ENCODE results near the gene GARNL3. TPM values are rescaled to one million over a fixed set of nuclear protein-coding genes. Genes with fewer than 3 reads are reported as not detected.

GARNL3 gene
- total and polyA plus RNA-seq, 2 of the 13 experiments (the other 11 are each of a cell fraction or from before 2014, with no cell fraction given): 3.9 to 11.0 TPM

DNA sequence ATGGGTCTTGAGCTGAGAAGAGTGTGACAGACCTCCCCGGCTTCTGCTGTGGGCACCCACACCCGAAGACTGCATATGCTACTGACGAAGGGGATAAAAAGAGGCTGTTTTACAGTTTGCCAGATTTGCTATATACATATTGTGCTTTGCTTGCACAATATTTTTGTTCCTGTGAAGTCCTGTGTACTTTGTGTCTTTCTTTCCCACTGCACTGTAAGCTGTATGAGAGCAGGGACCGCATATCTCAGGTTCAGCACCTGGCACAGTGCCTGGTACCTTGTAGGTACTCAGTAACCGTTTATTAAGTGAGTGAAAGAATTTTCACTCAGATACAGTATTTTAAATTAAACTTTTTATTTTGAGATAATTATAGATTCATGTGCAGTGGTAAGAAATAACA is 8.2 kb upstream of the GARNL3 start:
- no peaks in the 10 kb centered on the region for H3K79me2 ChIP-seq (ENCODE audit: insufficient read depth, low read length)
- no peak overlapping the region for H3K27ac ChIP-seq (ENCODE audit: extremely low read length, insufficient read depth, low read length)
- POLR2A ChIA-PET: no interaction called here
- no peaks in the 10 kb centered on the region for H3K9me3 ChIP-seq (ENCODE audit: low read length)
- FAIRE-seq: no peak
- peaks cover 1 to 4% of the 10 kb centered on the region in 2 experiments; a peak in 1 of 5 replicates for H3K36me3 ChIP-seq (replicated peaks in 1 of 2; ENCODE audit: control insufficient read depth in 1 of 2, insufficient read depth in 2 of 2, low read length in 2 of 2)
- no peak for TF ChIP-seq ZSCAN21 (CRISPR knock-in tag; IDR thresholded peaks at IDR 0.05; ENCODE audit: borderline replicate concordance)
- peak; percentile 65 to 78 for TF ChIP-seq MAFK (conservative IDR thresholded peaks at IDR 0.05 in 1 of 2, IDR thresholded peaks at IDR 0.05 in 1 of 2; ENCODE audit: low read length in 2 of 2)
- no peak for TF ChIP-seq SRSF4 (IDR thresholded peaks at IDR 0.05; ENCODE audit: low read depth, low read length, poor library complexity, severe bottlenecking)
- peak; percentile 72; the same call in 1 of the 2 replicates for TF ChIP-seq CEBPB (IDR thresholded peaks at IDR 0.05; ENCODE audit: borderline replicate concordance, low read depth, low read length)
- TF ChIP-seq MAFF (IDR thresholded peaks at IDR 0.05; ENCODE audit: low read depth, low read length): peak; percentile 69
- WGBS (ENCODE audit: low lambda C conversion rate): 69% methylated on average over 5 of the region's 5 CpGs
- no peak overlapping the region for H3K9ac ChIP-seq (ENCODE audit: insufficient read depth, low read depth, low read length)
- no TSS peak for BruUV-seq (replicated peaks)
- no peak overlapping the region for H2AFZ ChIP-seq (ENCODE audit: low read length)
- CTCF ChIA-PET (ENCODE audit: low intra/inter-chr PET ratio, low total read pairs): no interaction called here
- peaks cover 7% of the 10 kb centered on the region for H3K4me1 ChIP-seq (ENCODE audit: insufficient read depth, low read length)
- H3K4me3 ChIP-seq (replicated peaks in 1 of 3; ENCODE audit: insufficient read depth in 1 of 3, low read depth in 2 of 3, low read length in 3 of 3): no peak overlapping the region
- H4K20me1 ChIP-seq (ENCODE audit: insufficient read depth, low read length): no peaks in the 10 kb centered on the region
- H3K4me2 ChIP-seq (ENCODE audit: low read depth, low read length): no peak overlapping the region
- intact Hi-C loops (cut with micrococcal nuclease; ENCODE audit: unreplicated experiment) (no loop called here), in situ Hi-C loops (cut with HindIII; ENCODE audit: extremely low pct_ligation_motif_present, low pct_unique_long_range_greater_than_20kb) (no loop called here)
- H3K27me3 ChIP-seq (ENCODE audit: control insufficient read depth in 1 of 2, insufficient read depth in 2 of 2, low read length in 2 of 2): no peaks in the 10 kb centered on the region
- DNase-seq (ENCODE audit: low spot score): peak; percentile 36
- peak; percentile 64 for ATAC-seq

DNA sequence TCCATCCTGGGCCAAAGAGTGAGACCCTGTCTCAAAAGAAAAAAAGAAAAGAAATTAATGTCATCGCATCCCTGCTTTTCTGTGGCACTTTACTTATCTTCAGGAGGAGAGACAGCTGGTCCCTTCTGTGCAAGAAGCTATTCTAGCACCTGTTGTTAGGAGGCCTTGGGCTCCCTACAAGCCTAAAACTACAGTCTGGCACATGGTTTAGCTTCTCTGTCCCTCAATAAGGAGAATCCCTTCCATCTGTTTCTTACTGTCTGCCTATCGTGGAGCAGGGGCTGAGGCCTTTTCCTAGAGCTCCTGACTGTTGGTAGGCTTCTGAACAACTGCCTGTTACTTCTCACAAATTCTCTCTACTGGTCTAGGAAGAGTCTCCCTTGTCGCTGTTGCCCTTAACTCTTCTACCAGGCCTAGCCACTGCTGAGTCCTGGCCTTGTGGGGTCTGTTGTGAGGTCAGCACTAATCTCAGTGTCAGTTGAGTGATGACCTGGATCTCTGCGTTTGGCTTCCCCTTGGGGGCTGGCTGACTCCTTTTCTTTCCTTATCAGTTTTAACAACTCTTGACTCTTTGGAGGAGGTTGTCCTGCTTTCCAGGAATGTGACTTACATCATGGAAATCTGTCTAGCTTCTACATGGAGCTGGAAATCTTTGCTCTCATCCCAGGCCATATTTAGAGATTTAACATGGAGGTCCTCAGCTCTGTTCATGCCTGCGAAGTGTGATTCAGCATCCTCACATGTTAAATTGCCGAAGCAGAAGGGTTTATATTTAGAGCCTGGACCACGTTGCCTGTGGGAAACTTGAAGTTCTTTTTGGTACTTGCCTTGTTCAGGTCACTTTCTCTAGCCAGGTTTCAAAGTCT is 5.7 kb upstream of the GARNL3 start:
- peaks cover 0 to 1% of the 10 kb centered on the region in 2 experiments; a peak in 1 of 5 replicates for H3K36me3 ChIP-seq (replicated peaks in 1 of 2; ENCODE audit: control insufficient read depth in 1 of 2, insufficient read depth in 2 of 2, low read length in 2 of 2)
- FAIRE-seq: no peak
- no peak overlapping the region for H3K4me3 ChIP-seq (replicated peaks in 1 of 3; ENCODE audit: insufficient read depth in 1 of 3, low read depth in 2 of 3, low read length in 3 of 3)
- no peaks in the 10 kb centered on the region for H3K27me3 ChIP-seq (ENCODE audit: control insufficient read depth in 1 of 2, insufficient read depth in 2 of 2, low read length in 2 of 2)
- no peak overlapping the region for H3K27ac ChIP-seq (ENCODE audit: extremely low read length, insufficient read depth, low read length)
- ATAC-seq: no peak
- DNase-seq (ENCODE audit: low spot score): no peak
- no TSS peak for BruUV-seq (replicated peaks)
- ChIA-PET CTCF (ENCODE audit: low intra/inter-chr PET ratio, low total read pairs) (no interaction called here), POLR2A (no interaction called here)
- WGBS (ENCODE audit: low lambda C conversion rate): 95% methylated on average over 6 of the region's 7 CpGs
- peaks cover 7% of the 10 kb centered on the region for H3K4me1 ChIP-seq (ENCODE audit: insufficient read depth, low read length)
- H3K9ac ChIP-seq (ENCODE audit: insufficient read depth, low read depth, low read length): no peak overlapping the region
- no peaks in the 10 kb centered on the region for H3K9me3 ChIP-seq (ENCODE audit: low read length)
- H2AFZ ChIP-seq (ENCODE audit: low read length): no peak overlapping the region
- H3K4me2 ChIP-seq (ENCODE audit: low read depth, low read length): no peak overlapping the region
- intact Hi-C loops (cut with micrococcal nuclease; ENCODE audit: unreplicated experiment) (no loop called here), in situ Hi-C loops (cut with HindIII; ENCODE audit: extremely low pct_ligation_motif_present, low pct_unique_long_range_greater_than_20kb) (no loop called here)
- no peaks in the 10 kb centered on the region for H3K79me2 ChIP-seq (ENCODE audit: insufficient read depth, low read length)
- H4K20me1 ChIP-seq (ENCODE audit: insufficient read depth, low read length): no peaks in the 10 kb centered on the region
- TF ChIP-seq HDAC6 (IDR thresholded peaks at IDR 0.05; ENCODE audit: low read depth, low read length) (no peak), GZF1 (CRISPR knock-in tag; IDR thresholded peaks at IDR 0.05) (no peak), RARG (CRISPR knock-in tag; IDR thresholded peaks at IDR 0.05; ENCODE audit: low read depth) (no peak), HIVEP1 (CRISPR knock-in tag; IDR thresholded peaks at IDR 0.05) (no peak)
- TF ChIP-seq, protein P1, sequence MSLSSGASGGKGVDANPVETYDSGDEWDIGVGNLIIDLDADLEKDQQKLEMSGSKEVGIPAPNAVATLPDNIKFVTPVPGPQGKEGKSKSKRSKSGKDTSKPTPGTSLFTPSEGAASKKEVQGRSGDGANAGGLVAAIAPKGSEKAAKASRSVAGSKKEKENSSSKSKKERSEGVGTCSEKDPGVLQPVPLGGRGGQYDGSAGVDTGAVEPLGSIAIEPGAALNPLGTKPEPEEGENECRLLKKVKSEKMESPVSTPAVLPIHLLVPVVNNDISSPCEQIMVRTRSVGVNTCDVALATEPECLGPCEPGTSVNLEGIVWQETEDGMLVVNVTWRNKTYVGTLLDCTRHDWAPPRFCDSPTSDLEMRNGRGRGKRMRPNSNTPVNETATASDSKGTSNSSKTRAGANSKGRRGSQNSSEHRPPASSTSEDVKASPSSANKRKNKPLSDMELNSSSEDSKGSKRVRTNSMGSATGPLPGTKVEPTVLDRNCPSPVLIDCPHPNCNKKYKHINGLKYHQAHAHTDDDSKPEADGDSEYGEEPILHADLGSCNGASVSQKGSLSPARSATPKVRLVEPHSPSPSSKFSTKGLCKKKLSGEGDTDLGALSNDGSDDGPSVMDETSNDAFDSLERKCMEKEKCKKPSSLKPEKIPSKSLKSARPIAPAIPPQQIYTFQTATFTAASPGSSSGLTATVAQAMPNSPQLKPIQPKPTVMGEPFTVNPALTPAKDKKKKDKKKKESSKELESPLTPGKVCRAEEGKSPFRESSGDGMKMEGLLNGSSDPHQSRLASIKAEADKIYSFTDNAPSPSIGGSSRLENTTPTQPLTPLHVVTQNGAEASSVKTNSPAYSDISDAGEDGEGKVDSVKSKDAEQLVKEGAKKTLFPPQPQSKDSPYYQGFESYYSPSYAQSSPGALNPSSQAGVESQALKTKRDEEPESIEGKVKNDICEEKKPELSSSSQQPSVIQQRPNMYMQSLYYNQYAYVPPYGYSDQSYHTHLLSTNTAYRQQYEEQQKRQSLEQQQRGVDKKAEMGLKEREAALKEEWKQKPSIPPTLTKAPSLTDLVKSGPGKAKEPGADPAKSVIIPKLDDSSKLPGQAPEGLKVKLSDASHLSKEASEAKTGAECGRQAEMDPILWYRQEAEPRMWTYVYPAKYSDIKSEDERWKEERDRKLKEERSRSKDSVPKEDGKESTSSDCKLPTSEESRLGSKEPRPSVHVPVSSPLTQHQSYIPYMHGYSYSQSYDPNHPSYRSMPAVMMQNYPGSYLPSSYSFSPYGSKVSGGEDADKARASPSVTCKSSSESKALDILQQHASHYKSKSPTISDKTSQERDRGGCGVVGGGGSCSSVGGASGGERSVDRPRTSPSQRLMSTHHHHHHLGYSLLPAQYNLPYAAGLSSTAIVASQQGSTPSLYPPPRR (CRISPR knock-in tag; IDR thresholded peaks at IDR 0.05; ENCODE audit: borderline replicate concordance): no peak
- TF ChIP-seq, protein P2, sequence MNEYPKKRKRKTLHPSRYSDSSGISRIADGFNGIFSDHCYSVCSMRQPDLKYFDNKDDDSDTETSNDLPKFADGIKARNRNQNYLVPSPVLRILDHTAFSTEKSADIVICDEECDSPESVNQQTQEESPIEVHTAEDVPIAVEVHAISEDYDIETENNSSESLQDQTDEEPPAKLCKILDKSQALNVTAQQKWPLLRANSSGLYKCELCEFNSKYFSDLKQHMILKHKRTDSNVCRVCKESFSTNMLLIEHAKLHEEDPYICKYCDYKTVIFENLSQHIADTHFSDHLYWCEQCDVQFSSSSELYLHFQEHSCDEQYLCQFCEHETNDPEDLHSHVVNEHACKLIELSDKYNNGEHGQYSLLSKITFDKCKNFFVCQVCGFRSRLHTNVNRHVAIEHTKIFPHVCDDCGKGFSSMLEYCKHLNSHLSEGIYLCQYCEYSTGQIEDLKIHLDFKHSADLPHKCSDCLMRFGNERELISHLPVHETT (CRISPR knock-in tag; conservative IDR thresholded peaks at IDR 0.05): no peak
